Fibroblast of gingiva (primary cell): ENCODE data around the gene GABRD.

Experiments
- DNase-seq: peaks from one replicate; pipeline ENCODE4 v3.0.0-alpha.2; 2011; ENCODE audit warnings: low read depth

GABRD gene

DNA sequence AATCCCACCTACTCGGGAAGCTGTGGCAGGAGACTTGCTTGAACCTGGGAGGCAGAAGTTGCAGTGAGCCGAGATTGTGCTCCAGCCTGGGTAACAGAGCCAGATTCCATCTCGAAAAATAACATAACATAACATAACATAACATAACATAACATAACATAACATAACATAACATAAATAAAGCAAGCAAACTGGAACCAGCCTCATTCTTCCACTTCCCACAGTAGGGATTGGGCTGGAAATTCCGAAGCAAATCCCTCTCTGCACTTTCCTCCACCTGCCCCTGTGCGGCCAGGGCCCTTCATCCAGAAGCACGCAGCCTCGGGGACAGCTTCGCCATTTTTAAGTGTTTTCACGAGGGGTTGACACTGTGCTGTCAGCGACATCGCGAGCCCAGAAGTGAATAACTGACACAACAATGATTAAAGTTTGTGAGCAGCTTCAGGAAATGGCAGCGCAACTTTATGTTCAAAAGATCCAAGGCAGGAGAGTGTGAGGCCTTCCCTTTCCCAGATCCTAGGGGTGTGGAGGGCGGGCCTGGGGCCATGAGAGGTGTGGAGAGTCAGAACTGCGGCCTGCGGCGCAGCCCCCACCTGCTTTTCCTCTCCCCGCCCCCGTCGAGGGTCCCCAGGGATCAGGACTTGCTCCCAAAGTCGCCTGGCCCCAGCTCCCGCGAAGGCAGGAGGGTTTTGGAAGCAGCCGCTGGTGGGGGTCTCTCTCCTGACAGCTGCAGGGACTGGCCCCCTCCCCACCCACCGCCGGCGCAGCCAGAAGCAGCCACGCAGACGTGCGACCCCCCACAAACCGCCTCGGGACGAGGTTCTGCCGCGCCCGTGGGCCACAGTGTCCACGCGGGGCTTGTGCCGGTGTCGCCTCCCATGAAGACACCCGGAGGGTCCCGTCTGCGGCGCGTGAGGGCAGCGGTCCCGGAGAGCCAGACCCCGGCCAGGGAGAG lies 651 bp upstream of the GABRD start:
- DNase-seq: no peak

DNA sequence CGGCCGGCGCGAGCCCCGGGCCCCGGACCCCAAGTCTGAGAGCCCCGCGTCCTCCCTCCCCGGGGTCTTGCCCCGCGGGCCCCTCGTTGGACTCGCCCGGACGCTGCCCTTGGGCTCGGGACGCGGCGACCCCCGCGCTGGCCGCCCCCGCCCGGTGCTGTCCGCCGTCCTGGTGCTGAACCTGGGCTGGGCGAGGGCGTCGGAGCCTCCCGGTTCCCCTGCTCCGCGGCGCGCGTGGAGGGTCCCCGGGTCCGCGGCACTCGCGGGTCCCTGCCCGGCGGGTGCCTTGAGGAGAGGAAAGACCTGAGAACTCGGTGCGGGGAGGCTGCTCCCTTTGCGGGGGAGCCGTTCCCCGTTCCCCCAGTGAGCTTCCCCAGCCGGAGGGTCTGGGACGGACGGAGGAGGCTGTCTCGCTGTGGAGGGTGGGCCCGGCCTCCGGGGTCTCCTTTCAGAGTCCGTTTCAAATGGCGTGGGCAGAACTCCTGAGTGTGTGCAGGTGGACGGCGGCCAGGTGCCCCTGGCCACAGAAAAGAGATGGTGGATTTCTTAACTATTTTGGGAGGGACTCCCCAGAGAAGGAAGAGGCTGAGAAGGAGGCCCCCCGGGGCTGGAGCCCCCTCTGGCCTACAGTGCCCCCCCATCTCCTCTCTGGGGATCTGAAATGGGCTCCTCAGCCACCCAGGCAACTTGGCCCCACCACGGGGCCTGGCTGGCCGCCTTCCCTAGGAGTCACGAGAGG lies 595 bp downstream of the GABRD start:
- DNase-seq: no peak

DNA sequence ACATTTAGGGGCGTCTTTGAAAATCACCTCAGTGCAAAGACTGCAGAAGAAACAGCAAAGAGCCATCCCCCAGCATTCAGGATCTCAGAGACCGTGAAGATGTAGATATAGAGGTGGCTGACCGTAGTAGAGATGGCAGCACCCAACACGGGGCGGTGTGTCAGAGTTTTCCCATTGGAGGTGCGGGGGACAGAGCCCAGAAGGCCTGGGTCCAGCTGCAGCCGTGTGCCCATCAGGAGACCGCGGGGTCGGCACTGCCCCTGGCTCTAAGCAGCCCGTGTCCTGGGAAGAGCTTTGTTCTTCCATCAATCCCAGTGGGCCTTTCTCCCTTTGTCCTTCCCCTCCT lies 1.1 kb downstream of the GABRD start:
- DNase-seq: no peak

DNA sequence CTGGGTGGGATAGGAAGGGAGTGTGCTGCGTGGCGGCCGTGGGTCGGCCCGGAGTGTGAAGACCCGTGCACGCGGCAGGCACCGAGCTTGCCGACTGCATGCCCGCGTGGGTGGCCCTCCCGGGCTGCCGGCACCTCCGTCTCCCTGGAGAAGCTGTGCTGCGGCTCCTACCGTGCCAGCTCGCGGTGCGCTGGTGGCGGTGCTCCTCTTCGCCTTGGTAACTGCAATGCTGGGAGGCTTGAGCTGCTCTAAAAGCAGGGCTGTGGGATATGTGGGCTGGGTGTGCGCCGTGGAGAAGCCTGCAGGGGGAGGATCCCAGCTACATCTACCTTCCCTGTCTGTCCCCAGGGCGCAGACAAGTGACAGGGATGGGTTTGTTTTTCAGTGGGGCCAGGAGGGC lies 2.4 kb downstream of the GABRD start:
- DNase-seq: no peak

DNA sequence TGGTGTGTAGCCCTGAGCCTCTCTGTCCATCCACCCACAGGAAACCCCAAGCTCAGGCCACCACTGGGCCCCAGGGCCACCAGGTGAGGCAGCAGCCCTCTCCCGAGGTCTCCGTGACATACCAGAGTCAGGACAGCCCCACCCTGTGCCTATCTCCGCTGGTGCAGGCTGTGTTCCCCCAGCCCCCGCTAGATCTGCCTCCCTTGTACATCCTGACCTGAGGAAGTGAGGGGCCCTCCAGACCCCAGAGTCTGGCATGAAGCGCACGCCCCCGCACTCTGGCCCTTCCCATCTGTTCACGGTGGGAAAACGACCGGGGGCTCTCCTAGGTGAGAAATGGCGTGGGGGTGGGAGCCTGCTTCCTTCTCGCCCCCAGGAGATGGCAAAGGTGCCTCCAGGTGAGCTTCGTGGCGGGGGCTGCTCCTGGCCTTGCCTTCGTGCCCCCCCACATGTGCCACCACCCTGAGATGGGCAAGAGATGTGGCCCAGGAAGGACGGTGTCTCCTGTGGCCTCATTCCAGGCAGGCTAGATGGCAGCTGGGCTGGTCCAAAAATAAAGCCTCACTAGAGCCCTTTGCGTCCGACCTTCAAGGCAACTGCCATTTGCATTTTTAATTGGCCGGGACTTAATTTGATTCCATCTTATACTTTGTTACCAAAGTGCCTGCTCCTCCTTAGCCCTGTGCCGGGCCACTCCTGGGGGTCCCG lies 3.1 kb downstream of the GABRD start:
- no peak for DNase-seq

DNA sequence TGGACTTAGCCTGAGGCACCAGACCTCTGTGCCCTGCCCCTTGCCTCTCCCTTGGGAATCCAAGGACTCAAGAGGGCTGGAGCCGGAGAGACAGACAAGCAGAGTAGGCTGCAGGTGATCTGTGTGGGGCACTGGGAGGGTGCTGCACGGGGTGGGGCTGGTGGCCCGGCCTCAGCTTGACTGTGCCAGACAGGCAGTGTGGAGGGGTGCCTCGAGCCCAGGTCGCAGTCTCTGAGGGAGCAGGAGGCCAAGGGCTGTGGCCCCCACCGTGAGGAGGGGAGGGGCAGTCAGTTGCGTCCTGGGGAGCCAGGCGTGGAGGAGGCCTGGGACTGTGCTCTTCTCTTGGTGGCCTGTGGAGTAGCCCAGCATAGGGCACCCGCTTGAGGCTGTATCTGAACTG lies 4.0 kb downstream of the GABRD start:
- DNase-seq: no peak

DNA sequence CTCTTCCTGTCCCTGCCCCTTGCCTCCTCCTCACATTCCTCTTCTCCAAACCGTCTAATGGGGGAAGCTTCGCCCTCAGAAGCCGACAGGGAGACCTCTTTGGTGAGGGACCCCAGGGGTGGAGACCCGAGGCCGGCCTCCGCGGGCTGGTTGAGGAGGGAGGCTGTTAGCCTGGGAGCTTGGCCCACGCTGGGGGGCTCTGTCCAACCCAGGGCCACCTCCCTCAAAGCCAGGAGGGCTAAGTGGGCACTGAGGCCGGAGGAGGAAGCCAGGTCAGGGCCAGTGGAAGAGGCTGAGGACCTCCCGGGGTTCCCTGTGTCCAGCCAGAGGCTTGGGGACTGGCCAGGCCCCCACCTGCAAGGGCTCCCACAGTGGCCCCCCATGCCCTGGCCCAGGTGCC lies 5.3 kb downstream of the GABRD start:
- no peak for DNase-seq

DNA sequence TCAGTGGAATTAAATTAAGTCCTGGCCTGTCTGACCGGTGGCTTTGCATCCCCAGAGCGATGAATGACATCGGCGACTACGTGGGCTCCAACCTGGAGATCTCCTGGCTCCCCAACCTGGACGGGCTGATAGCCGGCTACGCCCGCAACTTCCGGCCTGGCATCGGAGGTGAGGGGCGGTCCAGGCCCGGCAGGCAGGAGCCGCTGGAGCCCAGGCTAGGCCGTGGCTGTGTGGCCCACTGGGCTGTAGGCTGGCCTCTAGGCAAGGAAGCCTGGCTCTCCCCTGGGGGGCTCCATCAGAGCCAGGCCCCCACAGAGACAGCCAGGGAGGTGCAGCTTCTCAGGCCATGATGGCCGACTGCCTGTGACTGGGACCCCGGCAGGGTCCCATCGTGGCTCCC lies 5.7 kb downstream of the GABRD start:
- DNase-seq: no peak

DNA sequence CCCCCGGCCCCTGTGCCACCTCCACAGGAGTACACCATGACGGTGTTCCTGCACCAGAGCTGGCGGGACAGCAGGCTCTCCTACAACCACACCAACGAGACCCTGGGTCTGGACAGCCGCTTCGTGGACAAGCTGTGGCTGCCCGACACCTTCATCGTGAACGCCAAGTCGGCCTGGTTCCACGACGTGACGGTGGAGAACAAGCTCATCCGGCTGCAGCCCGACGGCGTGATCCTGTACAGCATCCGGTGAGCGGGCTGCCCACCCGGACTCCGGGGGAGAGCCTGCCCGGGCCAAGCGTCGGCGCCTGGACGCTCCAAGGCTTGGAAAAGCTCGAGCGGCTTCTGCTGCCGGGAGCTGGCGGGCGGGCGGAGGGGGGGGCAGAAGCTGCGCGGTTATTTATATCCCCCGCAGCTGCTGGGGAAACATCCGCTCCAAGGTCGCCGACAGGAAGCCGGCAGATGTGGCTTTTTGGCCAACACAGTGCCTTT lies 6.4 kb downstream of the GABRD start:
- no peak for DNase-seq

DNA sequence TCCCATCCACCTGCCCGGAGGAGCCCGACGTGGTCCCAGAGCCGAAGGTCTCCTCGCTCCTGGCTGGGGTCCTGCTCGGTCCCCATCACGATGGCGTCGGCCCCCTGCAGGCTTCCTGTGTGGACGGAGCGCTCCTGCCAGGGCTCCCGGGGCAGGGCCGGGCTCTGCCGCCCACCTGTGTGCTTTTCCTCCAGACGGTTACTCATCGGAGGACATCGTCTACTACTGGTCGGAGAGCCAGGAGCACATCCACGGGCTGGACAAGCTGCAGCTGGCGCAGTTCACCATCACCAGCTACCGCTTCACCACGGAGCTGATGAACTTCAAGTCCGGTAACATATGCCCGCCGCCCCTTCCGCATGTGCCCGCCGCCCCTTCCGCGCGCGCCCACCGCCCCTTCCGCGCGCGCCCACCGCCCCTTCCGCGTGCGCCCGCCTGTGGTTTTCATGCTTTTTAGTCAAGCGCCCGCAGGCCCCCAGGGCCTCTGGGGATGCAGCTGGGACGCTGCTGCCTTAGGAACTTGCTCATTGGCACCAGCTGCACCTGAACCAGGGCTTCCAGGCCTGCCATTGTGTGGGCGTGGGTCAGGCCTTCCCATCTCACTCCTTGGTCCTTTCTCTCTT lies 8.9 kb downstream of the GABRD start:
- DNase-seq: no peak

DNA sequence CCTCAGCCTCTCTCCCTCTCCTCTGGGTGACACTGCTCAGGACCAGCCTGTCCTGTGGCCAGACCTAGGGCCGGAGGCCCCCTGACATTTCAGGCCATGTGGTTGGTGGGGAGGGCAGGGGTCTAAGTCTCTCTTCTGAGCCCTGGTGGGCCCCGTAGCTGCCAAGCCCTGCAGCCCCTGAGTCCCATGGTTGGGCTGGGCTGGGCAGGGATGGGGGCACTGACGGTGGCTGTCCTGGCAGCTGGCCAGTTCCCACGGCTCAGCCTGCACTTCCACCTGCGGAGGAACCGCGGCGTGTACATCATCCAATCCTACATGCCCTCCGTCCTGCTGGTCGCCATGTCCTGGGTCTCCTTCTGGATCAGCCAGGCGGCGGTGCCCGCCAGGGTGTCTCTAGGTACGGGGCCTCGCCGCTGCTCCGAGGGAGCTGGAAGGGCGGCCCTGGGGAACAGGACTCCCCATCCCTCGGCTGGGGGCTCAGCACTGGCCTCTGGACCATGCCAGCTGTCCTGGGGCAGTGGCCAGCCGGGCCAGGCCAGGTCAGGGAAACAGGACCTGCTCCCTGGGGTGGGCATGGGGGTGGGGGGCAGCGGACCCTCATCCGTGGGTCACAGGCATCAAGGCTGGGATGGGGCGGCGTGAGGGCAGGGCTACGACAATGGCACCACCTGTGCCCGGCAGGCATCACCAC lies 9.9 kb downstream of the GABRD start:
- no peak for DNase-seq

DNA sequence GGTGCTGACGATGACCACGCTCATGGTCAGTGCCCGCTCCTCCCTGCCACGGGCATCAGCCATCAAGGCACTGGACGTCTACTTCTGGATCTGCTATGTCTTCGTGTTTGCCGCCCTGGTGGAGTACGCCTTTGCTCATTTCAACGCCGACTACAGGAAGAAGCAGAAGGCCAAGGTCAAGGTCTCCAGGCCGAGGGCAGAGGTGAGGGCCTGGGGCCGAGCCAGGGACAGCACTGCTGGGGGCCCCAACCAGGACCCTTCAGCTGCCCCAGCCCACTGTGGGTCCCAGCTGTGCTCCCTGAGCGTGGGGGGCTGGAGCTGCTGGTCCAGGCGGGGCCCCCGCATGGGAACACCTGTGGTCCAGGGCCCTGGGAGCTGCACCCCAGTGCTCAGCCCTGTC lies 10.4 kb downstream of the GABRD start:
- no peak for DNase-seq

DNA sequence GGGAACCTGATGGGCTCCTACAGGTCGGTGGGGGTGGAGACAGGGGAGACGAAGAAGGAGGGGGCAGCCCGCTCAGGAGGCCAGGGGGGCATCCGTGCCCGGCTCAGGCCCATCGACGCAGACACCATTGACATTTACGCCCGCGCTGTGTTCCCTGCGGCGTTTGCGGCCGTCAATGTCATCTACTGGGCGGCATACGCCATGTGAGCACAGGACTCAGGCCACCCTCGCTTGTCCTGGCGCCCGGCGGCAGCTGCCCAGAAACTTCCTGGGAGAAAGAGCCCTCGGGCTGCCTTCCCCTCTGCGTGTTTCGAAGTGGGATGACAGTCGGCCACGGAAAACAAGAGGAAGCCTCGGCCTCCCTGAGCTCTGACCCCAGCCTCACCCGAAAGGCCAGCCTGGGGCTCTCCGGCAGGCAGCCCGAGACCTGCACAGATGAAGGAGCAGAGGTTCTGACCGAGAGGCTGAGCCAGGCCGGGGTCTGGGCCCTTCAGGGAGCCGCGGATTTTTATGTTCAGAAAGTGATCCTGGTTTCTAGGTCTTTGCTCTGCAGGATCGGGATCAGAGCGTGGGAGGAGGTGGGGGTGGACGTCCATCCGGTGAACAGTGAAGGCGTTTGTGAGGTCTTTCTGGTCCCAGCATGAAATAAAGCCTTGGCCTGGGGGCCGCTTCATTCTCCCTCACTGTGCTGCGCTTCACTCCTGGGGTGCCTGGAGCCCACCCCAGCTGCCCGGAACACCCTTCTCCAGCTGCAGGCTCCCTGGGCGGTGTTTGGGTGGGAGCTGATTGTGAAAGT lies 11.1 kb downstream of the GABRD start:
- no peak for DNase-seq

DNA sequence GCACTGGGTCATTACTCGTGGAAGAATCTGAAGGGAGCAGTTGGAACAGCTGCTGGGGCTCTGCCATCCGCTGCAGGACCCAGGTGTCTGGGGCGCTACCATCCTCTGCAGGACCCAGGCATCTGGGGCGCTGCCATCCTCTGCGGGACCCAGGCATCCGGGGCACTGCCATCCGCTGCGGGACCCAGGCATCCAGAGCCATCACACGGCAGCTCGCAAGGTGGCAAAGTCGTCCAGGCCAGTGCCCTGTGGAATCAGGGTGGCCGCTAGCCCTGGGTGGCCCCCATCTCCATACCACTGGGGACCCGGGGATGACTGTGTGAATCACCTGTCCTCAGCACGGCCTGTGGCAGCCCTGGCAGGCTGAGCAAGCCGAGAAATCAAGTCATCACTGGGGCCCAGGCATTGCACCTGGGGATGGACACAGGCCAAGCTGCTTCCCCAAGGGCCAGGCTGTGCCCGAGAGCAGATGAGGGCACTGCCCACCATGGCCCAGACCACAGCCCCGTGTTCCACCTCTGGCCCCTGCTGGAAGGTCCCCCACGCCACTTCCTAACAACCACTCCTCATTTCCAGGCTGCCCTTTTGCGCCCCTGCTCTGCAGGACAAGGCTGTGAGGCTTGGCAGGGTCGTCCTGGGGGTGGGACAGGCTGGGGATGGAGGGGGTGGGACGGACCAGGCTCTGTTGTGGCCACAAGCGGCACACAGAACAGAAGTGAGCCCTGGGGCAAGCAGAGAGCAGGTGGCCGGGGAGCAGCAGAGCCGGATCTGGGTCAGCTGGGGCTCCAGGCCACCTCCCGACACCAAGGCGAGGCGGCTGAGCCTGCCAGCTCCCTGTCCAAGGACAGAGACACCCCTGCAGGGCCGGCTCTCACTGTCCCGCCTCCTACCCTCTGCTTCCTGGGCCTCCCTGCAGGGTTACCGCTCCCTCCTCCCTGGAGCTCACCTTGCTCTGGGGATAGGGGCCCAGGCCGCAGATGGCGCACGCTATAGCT lies 12.7 kb downstream of the GABRD start:
- DNase-seq: no peak

DNA sequence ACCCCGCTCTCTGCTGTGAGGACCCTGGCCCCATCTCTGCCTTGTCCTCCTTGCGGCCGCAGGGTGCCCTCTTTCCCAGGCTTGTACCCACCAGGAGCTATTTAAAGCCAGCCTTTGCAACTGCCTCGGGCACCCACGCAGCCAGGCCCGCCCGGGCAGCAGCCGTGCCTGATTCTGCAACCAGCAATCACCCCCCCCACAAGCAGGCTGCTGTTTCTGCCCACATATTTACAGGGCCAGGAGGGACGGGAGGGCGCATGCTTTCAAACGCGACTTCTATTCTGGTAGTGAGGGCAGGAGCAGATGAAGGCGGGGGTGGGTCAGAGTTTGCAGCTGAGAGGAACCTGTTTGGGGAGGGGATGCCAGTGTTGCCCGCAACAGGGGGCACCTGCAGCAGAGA lies 13.6 kb downstream of the GABRD start:
- no peak for DNase-seq

DNA sequence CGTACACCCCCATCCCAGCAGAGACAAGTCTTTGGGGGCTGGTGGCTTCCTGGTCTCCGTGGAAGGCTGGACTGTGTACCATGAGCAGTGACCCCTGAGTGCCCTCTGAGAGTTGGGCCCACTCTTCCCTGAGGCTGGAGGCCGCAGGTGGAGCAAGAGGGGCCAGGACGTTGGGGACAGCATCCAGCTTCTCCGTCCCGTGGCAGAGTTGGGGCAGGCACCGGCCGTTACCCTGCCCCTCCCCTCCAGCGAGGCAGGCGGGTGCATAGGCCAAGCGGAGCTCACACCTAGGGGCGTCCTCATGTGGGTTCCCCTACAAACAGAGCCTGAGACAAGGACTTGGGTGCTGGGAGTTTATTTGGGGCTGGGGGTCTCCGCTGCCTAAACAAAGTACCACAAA lies 14.0 kb downstream of the GABRD start:
- no peak for DNase-seq

DNA sequence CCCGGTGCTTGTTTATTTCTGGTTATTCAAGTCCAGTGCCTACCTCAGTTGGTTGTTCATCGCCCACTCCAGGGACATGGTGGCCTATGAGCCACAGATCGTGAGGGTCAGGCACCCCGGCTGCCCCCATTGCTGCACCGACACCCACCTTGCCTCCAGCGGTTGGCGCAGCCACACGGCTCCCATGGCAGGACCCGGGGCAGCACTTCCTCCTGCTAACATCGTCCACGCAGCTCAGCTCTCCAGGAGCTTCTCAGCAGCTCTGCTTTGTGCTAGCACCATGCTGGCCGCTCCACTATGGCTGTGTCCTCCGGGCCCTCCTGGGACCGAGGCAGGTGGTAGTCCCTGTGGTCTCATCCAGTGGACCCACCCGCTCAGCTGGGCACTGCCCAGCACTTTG lies 17.1 kb downstream of the GABRD start:
- no peak for DNase-seq

DNA sequence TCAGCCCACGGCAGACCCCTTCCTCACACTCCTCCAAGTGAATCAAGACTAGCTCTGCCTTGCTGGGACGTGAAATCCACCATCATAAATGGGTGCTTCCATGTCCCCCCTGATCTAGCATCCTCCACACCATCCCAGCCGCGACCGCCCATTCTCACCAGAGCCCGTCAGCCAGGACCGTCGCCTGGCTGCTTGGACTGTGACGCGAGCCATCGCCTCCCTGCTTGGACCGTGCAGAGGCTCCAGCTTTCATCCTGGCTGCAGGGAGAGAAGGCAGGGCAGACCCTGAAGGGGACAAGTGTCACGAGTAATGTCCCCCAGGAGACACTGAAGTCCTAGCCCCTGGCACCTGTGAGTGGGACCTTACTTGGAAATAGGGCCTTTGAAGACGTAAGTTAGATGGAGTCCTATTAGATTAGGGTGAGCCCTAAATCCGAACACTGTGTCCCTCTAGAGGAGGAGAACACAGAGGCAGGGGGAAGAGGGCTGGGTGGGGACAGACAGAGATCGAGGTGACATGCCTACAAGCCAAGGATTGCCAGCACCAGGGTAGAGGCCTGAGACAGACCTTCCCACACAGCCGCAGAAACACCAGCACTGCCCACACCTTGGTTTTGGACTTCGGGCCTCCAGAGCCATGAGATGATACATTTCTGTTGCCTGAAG lies 18.3 kb downstream of the GABRD start:
- DNase-seq: no peak

DNA sequence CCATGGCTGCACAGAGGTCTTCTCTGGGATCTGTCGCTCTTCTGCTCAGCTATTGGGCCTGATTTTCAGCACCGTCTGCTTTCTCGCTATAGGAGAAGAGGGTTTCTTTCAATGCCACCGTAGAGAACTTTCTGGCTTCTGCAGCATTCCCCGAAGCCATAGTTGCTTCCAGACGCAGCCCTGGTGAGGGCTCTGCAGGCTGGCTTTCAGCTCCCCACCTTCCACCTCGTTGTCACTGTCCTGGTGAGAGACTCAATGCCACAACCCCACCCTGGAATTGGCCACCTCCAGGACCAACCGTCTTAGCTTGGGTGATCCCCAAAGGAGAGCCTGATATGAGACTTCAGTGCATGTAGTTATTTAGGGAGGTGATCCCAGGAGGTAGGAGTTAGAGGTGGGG lies 19.1 kb downstream of the GABRD start:
- DNase-seq: no peak
